ENCODE data around the gene RCOR1. TPM values are rescaled to one million over a fixed set of nuclear protein-coding genes. Genes with fewer than 3 reads are reported as not detected.
"Not testable (repeated sequence)": the region's sequence is repeated elsewhere in the genome, so short reads cannot be mapped to it uniquely, and the experiment has no call there.

RCOR1 gene
- 24.3 and 25.7 TPM in 2 replicates for total RNA-seq

DNA sequence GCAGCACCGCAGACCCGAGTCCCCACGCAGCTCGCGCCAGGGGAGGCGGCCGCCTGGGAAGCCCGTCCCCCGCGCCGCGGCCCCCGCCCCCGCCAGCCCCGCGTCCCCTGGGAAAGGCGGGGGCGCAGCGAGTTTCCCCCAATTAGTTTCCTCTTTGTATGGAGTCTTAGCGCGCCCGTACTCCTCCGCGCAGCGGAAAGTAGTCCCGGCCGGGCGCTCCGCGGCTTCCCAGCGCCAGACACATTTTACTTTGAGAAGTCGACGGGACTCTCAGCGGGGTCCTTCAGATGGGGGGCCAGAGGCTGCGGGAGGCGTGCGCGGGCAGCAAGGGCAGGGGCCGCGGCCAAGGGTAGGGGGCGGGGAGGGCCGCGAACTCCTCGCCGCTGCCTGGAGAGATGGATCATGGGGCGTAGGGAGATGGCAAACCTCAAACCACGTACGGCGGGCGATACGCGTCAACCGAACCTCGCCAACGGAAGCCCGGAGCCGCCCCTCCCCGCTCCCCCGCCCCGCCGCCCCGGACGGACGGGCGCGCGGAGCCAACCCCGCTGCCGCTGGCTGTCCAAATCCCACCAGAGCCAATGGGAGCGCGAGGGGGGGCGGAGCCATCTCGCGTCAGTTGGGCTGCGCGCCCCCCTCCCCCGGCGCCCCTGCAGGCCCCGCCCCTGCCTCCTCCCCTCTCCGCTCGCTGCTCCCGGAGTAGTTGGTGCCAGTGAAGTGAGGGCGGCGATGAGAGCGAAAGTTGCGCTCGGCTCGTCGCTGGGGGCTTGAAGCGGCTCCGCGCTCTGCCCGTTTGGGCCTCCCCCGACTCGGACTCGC, at the start of gene RCOR1:
RCOR1 (plus strand) TSS at position 706 of the 819 bp plus-strand sequence. CDS start 238 bp downstream, outside the sequence.
- intact Hi-C loops (cut with micrococcal nuclease) = loop anchor here (1.0 to 10.0 kb wide), 7 partner anchors 37 to 830 kb away; partner anchors contain the start of genes CINP, EIF5, HSP90AA1 and PPP2R5C

DNA sequence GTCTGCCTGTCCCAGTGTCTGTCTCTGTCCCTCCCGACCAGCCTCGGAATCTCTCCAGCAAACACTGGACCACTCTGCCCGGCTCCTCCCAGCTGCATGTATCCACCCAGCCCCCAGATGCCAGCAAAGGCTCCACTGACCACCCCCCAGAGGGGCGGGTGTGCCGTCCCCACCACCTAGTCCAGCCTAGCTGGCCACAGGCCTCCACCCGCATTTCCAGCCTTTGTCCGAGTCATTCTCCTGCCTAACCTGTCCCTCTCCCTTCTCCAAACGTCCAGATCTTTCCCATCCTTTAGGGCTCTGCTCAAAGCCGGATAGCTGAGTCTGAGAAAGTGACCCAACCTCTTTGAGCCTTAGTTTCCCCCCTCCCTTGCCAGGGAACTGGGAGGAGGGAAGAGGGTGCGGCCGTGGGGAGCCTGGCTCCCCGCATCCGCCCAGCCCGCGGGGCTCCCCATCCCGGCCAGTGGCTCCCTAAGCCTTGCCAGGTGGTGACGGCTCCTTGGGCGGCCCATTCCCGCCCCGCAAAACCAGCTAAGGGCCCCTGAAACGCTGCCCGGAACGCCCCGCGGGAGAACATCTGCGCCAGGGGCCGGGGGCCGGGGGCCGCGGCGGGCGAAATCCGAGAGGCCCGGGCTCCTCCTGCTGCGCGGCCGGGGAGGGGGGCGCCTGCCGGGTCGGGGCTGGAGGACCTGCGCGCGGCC, 48.3 kb upstream of the RCOR1 start:
- intact Hi-C loops (cut with micrococcal nuclease) = no loop called here

DNA sequence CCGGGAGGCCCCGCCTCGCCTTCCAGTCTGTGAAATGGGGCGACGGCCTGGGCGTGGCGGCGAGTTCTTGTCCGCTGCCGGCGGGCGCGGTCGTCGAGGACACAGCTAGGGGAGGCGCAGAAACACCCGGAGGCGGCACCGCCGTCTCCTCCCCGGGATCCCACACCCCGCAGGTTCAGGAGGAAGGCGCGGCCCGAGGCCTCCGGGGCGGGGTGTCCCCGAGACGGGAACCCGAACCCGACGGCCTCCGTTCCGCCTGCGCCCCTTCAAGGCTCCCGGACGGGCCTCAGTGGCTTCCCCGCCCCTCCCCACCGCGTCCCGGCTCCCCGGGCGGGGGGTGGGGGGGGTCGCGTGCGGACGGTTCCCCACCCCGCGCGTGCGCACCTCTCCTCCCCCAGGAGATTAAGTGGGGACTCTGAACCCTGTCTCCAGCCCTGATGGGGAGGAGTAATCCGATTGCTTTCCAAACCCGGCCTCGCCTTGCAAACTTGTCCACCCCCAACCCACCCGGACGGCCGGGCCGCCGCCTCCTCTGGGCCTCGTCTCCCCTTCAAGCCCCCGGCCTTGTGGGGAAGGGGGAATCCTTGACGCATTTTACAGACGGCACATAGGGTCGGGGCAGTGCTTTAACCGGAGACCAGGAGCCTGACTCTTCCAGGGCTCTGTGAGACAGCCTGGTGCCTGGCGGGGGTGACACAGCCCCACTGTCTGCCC, 47.5 kb upstream of the RCOR1 start:
- intact Hi-C loops (cut with micrococcal nuclease) = no loop called here

DNA sequence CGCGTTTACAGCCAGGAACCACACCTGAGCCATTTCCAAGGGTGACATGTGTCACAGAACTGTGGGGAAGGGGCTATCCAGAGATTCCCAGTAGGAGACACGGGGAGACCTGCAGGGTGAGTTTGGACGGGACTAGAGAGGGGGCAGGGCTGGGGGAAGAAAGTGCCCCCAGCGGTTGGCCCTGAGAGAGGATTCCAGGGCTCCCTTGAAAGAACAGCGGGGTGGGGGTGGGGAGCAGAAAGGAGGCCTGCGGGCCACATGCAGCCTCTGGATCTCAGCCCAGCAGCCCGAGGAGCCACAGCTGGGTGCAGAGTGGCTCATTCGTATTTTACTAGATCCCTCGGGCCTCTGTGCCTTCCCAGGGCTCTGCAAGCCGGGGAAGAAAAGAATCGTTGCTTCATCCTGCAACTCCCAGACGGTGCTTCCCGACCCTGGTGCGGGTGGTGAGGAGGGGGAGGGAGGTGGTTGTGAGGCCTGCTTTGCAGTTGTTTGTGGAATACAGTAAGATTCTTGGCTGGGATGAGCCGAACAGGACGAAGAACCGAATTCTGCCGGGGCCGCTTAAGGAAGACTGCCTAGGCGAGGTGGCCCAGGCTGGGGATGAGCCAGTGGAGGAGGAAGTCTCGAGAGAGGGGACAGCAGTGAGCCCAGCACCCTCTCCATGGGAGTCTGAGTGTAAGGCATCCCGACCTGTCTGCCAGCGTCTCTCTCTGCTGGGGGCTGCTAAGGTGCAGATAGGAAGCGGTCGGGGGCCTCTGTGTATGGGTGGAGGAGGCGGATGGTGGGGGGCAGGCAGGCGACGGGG, 46.8 kb upstream of the RCOR1 start:
- intact Hi-C loops (cut with micrococcal nuclease) = no loop called here

DNA sequence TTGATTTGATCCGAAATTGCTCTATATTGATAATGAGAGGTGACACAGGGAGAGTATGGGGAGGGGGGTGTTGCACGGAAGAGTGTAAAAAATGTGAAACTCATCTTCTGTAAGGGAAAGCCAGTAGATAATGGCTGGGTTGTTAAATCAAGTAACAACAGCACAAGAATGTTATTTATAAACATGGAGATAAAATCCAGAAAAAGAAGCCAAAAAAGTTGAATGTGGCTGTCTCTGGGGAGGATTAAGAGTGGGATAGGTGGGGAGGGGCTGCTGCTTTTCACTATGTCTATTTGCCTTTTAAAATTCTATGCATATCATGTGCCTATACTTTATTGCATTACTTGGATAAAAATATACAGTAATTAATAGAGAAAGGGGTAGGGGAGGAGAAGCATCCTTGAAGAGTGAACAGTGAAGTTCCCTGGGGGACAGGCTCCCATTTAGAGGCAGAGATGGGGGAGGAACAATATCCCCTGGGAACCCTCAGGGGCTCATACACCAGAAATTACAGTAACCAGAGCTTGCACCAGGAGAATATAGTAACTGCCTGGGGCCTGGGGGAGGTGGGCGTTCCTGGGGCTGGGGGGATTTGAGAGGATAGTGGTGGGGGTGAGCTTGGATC, 43.7 kb upstream of the RCOR1 start:
- intact Hi-C loops (cut with micrococcal nuclease) = no loop called here

DNA sequence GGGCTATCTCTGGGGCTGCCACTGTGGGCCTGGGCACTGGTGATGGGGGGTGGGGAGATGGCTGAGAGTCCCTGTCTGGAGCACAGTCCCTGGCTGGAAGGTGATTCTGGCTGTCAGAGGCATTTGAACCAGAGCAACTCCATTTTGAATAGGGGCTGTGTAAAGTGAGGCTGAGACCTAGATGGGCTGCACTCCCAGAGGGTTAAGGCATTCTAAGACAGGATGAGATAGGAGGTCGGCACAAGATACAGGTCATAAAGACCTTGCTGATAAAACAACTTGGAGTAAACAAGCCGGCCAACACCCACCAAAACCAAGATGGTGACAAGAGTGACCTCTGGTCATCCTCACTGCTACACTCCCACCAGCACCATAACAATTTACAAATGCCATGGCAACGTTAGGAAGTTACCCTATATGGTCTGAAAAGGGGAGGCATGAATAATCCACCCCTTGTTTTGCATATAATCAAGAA, 41.5 kb upstream of the RCOR1 start:
- intact Hi-C loops (cut with micrococcal nuclease) = not testable (repeated sequence)

DNA sequence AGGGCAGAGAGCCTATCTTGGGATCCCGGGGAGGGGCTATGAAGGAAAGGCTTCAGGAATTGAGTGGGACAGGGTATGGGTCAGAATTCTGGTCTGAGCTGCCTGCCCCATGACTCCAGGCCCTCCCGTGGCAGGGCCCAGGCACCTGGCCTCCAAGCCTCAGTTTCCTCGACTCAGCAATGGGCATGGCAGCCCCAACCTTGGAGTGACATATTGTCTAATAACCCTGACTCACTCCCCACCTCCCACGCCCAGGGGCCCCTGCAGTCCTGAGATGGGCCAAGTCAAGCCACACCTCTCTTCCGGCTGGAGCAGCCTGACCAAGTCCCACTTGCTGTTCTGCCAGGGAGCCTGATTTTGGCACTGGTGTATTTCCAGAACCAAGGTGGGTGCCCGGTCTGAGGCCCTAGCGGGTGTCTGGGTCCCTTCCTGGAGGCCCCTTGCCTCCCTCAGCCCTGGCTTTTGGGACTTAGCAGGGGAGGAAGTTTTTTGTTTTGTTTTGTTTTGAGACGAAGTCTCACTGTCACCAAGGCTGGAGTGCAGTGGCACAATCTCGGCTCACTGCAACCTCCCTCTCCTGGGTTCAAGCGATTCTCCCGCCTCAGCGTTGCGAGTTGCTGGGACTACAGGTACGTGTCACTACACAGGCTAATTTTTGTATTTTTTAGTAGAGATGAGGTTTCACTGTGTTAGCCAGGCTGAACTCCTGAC, 40.3 kb upstream of the RCOR1 start:
- intact Hi-C loops (cut with micrococcal nuclease) = no loop called here

DNA sequence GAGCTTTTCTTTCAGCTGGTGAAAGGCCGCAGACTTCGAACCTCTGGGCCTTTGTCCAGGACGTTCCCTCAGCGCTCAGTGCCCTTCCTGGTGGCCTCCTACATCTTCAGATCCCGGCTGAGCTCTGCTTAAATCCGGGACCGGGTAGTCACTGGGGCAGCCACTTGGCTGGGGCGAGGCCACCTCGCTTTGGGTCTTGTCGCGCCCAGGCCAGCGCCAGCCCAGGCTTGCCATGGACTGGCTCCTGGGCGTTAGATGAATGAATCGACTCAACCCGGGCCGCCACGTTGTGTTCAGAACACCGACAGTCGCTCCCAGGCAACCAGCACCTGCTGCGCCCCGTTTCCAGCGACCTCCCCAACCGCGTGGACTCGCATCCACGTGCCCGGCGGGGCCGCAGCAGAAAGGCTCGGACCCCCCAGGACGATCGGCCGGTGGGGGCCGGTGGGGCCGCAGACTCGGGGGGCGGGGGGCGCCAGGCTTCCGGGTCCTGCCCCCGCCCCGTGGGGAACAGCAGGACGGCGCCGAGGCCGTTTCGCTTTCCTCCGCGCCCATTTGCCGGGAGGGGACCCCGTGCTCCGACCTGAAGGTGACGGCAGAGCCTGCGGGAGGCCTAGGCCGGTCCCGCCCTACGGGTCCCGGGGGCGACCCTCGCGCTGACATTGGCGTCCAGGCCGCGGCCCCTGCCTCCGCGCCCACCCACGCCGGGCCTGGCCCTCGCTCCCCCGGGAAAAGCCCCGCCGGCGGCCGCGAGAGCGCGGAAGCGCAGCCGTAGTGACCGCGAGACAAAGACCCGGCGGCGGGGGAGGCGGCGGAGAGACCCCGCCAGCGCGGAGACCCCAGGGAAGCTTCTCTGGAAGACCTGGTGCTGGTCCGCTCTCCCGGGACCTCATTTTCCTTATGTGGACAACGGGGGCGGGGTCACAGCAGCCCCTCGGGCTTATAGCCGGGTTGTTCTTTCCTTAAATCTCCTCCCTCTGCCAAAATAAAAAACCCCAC, 37.3 kb upstream of the RCOR1 start:
- intact Hi-C loops (cut with micrococcal nuclease) = loop anchor here (2.0 kb wide), 1 partner anchor 38 kb away; the partner anchor contains the start of gene RCOR1

DNA sequence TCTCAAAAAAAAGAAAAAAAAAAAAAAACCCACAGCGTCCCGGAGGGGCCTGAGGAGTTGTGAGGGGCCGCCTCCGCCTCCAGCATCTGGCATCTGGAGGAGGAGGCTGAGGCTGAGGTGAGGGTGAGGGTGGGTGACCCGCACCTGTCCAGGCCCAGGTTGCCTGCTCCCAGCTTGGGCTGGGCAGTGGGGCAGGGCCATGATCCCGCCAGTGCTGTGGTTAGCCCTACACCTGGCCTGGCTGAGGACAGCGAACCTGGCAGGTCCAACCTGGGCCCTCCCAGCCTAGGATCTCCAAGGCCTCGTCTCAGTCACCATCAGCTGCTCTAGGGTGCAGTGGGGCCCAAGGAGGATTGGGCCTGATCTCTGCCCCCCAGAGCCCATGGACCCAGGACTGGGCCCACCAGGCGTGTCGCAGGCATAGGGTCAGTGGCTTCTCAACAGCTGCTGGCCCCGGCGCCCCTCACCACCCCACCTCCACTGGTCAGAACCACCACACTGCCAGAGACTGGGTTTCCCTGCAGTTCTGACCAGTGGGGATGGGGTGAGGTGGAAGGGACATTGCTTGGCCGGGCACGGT, 36.3 kb upstream of the RCOR1 start:
- intact Hi-C loops (cut with micrococcal nuclease) = no loop called here

DNA sequence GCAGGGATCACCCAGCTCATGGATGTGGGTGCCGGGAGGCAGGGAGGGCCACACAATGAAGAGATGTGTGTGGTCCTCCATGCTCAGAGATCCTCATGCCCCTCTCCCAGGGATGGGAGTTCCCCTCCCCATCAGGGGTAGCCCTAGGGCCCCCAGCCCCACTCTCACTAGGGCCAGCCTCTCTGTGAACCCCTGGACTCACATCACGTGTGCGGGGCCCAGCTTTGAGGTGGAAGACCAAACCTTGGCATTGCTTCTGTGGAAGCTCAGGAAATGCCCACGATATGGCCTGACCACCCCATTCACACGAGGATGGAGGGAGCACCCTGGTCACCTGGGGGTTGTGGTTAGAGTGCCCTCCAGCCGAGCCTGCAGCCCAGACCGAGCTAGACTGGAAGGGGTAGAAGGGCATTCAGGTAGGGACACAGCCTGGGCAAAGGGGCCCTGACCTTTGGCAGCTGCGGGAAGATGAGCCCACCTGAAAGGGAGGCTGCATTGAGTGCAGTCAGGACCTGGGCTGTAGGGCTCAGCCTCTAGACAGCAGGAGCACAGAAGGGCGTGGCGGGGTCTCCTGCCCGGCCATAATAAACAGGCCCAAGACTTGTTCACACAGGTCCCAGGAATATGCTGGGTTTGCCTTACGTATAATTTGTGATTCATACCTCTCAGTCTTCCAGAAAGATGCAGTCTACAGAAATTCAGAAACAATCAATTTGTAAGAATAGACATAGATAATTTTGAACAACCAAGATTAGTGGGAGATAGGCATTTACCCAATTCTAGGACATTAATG, 34.8 kb upstream of the RCOR1 start:
- intact Hi-C loops (cut with micrococcal nuclease) = no loop called here

DNA sequence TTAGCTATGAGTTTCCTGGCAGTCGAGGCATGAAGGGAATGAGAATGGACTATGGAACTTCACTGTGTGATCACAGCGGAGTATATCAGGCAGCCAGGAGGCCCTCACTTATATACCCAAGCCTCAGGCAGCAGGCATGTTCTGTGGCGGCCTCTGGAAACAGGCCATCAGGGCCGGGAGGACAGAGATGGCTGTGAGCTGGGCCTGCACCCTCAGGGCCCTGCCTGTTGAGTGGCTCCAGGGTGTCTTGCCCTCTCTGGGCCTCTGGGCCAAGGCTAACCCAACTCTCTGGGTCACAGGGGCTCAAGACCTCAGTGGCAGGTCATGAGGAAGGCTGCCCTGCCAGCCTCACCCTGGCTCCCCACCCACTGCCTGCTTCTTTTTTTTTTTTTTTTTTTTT, 33.9 kb upstream of the RCOR1 start:
- intact Hi-C loops (cut with micrococcal nuclease) = no loop called here

DNA sequence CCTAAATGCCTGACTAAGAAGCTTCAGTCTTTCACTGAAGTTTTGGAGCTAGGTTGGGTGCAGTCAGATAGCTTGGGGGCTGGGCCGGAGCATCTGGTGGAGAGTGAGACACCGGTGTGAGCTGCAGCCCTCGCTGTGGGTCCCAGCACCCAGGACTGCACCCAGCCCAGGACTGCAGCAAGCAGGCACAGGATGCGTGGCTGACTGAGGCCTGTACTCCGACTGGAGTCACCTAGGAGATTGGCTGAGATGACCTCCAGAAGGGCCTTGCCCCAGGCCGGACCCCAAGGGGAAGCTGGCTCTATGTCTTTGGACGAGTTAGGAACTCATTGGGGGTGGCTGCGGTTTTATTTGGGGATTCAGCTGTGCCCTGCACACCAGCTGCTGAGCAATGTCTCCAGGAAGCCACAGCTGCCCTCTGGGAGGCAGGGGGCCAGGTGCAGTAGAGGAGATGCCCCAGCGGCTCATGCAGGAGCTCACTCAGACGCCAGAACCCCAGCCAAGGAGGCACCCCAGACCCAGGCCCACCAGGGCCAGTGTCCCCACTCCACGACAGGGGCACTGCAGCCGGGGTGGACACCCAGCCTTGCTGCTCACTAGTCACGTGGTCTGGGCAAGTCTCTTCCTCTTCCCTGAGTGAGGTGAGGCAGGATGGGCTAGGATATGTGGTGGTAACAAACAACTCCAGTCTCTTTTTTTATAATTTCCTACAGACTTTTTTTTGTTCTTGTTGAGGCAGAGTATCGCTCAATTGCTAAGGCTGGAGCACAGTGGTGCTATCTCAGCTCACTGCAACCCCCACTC, 31.8 kb upstream of the RCOR1 start:
- intact Hi-C loops (cut with micrococcal nuclease) = no loop called here

DNA sequence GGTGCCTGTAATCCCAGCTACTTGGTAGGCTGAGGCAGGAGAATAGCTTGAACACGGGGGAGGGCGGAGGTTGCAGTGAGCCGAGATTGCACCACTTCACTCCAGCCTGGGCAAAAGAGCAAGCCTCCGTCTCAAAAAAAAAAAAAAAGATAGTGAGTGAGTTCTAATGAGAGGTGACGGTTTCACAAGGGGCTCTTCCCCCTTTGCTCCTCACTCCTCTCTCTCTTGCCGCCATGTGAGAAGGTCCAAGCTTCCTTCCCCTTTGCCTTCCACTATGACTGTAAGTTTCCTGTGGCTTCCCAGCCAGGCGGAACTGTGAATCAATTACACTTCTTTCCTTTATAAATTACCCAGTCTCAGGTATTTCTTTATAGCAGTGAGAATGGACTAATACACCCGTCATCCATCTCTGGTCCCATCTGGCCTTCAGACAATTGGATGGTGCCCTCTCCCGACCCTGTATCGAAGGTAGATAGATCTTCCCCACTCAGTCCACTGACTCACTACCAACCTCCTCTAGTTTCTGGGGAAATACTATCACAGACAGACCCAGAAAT, 27.0 kb upstream of the RCOR1 start:
- intact Hi-C loops (cut with micrococcal nuclease) = no loop called here

DNA sequence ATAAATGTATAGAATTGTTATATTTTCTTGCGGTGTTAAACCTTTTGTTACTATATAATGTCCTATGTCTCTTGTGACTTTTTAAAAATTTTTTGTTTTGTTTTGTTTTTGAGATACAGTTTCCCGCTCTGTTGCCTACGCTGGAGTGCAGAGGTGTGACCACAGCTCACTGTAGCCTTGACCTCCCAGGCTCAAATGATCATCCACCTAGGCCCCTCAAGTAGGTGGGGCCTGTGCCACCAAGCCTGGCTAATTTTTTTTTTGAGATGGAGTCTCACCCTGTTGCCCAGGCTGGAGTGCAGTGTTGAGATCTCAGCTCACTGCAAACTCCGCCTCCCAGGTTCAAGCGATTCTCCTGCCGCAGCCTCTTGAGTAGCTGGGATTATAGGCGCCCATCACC, 26.5 kb upstream of the RCOR1 start:
- intact Hi-C loops (cut with micrococcal nuclease) = no loop called here

DNA sequence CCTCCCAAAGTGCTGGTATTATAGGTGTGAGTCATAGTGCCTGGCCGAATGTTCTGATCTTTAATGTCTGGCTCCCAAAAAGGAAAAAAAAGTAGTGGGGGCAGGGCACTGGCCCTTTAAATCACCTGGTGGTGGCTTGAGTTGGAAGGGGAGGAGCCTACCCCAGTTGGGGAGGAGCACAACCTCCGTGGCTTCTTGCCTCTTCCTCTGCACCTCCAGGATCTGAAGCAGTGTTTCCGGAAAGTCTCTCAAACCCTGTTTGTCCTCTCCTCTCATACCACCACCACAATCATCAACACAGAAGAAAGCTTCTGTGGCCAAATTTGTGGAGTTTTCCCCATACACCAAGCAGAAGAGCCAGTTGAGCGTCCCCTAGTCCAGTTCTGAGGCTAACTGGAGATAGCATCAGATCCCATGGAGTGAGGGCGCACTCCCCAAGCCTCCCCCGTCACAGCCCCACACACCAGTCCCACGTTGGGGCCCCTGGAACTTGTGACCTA, 24.3 kb upstream of the RCOR1 start:
- intact Hi-C loops (cut with micrococcal nuclease) = no loop called here

Data from T-helper 2 cell treated with Interferon-gamma antibody and Interleukin-4, amounts not matched to agents 100 ng/mL and 5 ng/mL, for 36 hours (primary cell).